Epithelial cell of proximal tubule (primary cell): ENCODE data around the gene IFNL3. TPM values are rescaled to one million over a fixed set of nuclear protein-coding genes. Genes with fewer than 3 reads are reported as not detected.
"Not testable (repeated sequence)": the region's sequence is repeated elsewhere in the genome, so short reads cannot be mapped to it uniquely, and the experiment has no call there.

Experiments
- DNase-seq: peaks from one replicate; pipeline ENCODE4 v3.0.0-alpha.2; 2011; ENCODE audit warnings: low read depth
- H3K4me3 ChIP-seq: 2 replicates; pipeline ENCODE4 v1.5.1; 2011; ENCODE audit warnings: low read depth, mild to moderate bottlenecking, low read length
- total RNA-seq: library from RNA; depleted of rRNA; stranded (reverse); fragments of >200 nt; gene quantifications from 2 replicates; pipeline ENCODE4 v1.2.3, GENCODE V29; 2015
- TF ChIP-seq, protein P1 (sequence below): conservative IDR thresholded peaks from 2 replicates; pipeline ENCODE4 v1.5.1; 2012; ENCODE audit warnings: low read depth, mild to moderate bottlenecking, low read length

Gene IFNL3
- total RNA-seq, 1 donor from 2014 or later, result not detected

DNA sequence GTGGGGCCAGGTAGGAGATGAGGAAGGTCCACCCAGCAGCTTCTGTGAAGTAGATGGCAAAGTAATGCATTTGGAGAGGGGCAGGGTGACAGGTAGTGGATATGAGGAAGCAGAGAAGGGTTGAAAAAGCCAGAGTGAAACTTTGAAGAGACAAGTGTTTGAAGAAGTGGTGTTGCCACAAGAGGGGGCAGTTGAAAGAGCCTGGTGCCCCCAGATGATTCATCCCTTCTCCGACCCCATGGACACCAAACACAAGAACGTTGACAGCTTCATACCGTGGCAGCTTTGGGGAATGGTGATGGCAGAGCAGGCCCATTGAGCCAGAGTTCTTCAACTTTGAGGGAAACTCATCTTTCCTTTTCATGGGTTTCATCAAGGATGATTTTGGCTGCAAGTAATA is 19.9 kb downstream of the IFNL3 start:
- no peak for DNase-seq
- no peak overlapping the region for H3K4me3 ChIP-seq
- TF ChIP-seq, protein P1, sequence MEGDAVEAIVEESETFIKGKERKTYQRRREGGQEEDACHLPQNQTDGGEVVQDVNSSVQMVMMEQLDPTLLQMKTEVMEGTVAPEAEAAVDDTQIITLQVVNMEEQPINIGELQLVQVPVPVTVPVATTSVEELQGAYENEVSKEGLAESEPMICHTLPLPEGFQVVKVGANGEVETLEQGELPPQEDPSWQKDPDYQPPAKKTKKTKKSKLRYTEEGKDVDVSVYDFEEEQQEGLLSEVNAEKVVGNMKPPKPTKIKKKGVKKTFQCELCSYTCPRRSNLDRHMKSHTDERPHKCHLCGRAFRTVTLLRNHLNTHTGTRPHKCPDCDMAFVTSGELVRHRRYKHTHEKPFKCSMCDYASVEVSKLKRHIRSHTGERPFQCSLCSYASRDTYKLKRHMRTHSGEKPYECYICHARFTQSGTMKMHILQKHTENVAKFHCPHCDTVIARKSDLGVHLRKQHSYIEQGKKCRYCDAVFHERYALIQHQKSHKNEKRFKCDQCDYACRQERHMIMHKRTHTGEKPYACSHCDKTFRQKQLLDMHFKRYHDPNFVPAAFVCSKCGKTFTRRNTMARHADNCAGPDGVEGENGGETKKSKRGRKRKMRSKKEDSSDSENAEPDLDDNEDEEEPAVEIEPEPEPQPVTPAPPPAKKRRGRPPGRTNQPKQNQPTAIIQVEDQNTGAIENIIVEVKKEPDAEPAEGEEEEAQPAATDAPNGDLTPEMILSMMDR, result no peak

- no peak for DNase-seq
- TF ChIP-seq, protein P1, result no peak
Measured at GRCh38 chr19:39223703-39224279, 21.0 kb downstream of the IFNL3 start.

DNA sequence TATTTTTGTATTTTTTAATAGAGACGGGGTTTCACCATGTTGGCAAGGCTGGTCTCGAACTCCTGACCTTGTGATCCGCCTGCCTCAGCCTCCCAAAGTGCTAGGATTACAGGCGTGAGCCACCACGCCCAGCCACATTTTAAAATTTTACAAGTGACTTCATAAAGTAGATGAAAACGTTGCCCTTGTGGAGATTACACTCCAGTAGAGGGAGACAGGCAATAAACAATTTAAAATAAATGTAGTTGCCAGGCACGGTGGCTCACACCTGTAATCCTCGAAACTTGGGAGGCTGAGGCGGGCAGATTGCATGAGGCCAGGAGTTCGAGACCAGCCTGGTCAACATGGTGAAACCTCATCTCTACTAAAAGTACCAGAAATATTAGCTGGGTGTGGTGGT is 25.7 kb downstream of the IFNL3 start:
- not testable (repeated sequence) for H3K4me3 ChIP-seq, DNase-seq

More at GRCh38 chr19:39223703-39224279, 21.0 kb downstream of the IFNL3 start:
- no peak overlapping the region for H3K4me3 ChIP-seq

- TF ChIP-seq, protein P1, result no peak
- DNase-seq, result no peak
- no peak overlapping the region for H3K4me3 ChIP-seq
Measured at GRCh38 chr19:39218230-39219007, 26.4 kb downstream of the IFNL3 start.

DNA sequence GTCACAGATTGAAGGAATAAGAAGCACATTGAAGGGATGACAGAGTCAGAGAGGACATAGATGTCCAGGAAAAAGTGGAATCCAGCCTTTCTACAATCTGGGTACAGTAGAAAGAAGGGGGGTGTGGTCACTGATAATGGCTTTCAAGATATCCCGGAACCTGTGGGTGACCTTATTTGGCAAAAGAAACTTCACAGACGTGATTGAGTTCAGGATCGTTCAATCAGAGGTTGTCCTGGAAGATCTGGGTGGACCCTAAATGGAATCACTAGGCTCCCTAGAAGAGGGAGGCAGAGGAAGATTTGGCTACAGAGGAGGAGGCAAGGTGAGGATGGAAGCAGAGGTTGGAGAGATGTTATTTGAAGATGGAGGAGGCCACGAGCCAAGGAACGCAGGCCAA is 27.7 kb downstream of the IFNL3 start:
- DNase-seq, result no peak
- TF ChIP-seq, protein P1, result no peak
- no peak overlapping the region for H3K4me3 ChIP-seq

GRCh38 chr19:39215323-39215722 is 29.5 kb downstream of the IFNL3 start:
- H3K4me3 ChIP-seq, DNase-seq: not testable (repeated sequence)

GRCh38 chr19:39212375-39212742 is 32.4 kb downstream of the IFNL3 start:
- no peak for DNase-seq
- TF ChIP-seq, protein P1, result peak; percentile 60
- no peak overlapping the region for H3K4me3 ChIP-seq

GRCh38 chr19:39211731-39212374 is 33.0 kb downstream of the IFNL3 start:
- H3K4me3 ChIP-seq, result no peak overlapping the region
- TF ChIP-seq, protein P1, result no peak
- DNase-seq, result no peak
